SJCRH30 (cell line): ENCODE measurements around the gene LMNTD2. TPM values are rescaled to one million over a fixed set of nuclear protein-coding genes. Genes with fewer than 3 reads are reported as not detected.

ENCODE experiments used
- DNase-seq, 2 experiments: peaks; one replicate each; pipeline ENCODE4 v3.0.0-alpha.2; 2015 to 2020
- H3K27ac ChIP-seq: fragments of 250-450 bp; sonication (Bioruptor Pico); 2 replicates; pipeline ENCODE4 v1.5.1; 2020; ENCODE audit warnings: mild to moderate bottlenecking, moderate library complexity
- H3K27me3 ChIP-seq: fragments of 250-450 bp; sonication (Bioruptor Pico); 2 replicates; pipeline ENCODE4 v1.5.1; 2020; ENCODE audit warnings: mild to moderate bottlenecking, moderate library complexity
- H3K36me3 ChIP-seq: fragments of 250-450 bp; sonication (Bioruptor Pico); 2 replicates; pipeline ENCODE4 v1.5.1; 2020; ENCODE audit warnings: mild to moderate bottlenecking, moderate library complexity
- H3K4me1 ChIP-seq: fragments of 250-450 bp; sonication (Bioruptor Pico); 2 replicates; pipeline ENCODE4 v1.5.1; 2020; ENCODE audit warnings: mild to moderate bottlenecking, moderate library complexity
- H3K4me3 ChIP-seq: fragments of 250-450 bp; sonication (Bioruptor Pico); 2 replicates; pipeline ENCODE4 v1.5.1; 2020; ENCODE audit warnings: mild to moderate bottlenecking, moderate library complexity
- H3K9me3 ChIP-seq: fragments of 250-450 bp; sonication (Bioruptor Pico); replicated peaks from 2 replicates; pipeline ENCODE4 v1.5.1; 2020; ENCODE audit warnings: mild to moderate bottlenecking, moderate library complexity
- total RNA-seq: library from RNA; depleted of rRNA; stranded (reverse); fragments of >200 nt; shearing (Covaris generic); gene quantifications from 2 replicates; pipeline ENCODE4 v1.2.3, GENCODE V29; 2014; rRNA removed

Gene LMNTD2
- total RNA-seq, 1 experiment from 2014 or later, result 0.51 TPM

- no peak overlapping the region for H3K27ac ChIP-seq
- no peaks in the 10 kb centered on the region for H3K4me1 ChIP-seq
- DNase-seq, result no peak
- no peak overlapping the region for H3K4me3 ChIP-seq
- H3K27me3 ChIP-seq, result no peaks in the 10 kb centered on the region
- 0 out of 2 replicates have a peak, but pooled peaks cover 8% of the 10 kb centered on the region for H3K9me3 ChIP-seq
- peaks cover 13% of the 10 kb centered on the region; the same call in 1 of the 2 replicates for H3K36me3 ChIP-seq
These were observed 47.6 kb downstream of the LMNTD2 start for GRCh38 chr11:512761-513595.

- Histone ChIP-seq H3K27ac (no peak overlapping the region), H3K36me3 (peaks cover 13% of the 10 kb centered on the region; the same call in 1 of the 2 replicates), H3K4me3 (no peak overlapping the region), H3K9me3 (no peaks in the 10 kb centered on the region), H3K27me3 (no peaks in the 10 kb centered on the region), H3K4me1 (0 out of 2 replicates have a peak, but pooled peaks cover 3% of the 10 kb centered on the region)
- DNase-seq, result no peak
These were observed 51.6 kb downstream of the LMNTD2 start for GRCh38 chr11:508956-509355.

- no peaks in the 10 kb centered on the region for H3K27me3 ChIP-seq
- peak overlapping the region; percentile 95 for H3K4me3 ChIP-seq
- no peak for DNase-seq
- peaks cover 13% of the 10 kb centered on the region; the same call in 1 of the 2 replicates for H3K36me3 ChIP-seq
- H3K4me1 ChIP-seq, result 0 out of 2 replicates have a peak, but pooled peaks cover 3% of the 10 kb centered on the region
- H3K27ac ChIP-seq, result peak overlapping the region; percentile 19
- no peaks in the 10 kb centered on the region for H3K9me3 ChIP-seq
These were observed 52.6 kb downstream of the LMNTD2 start for GRCh38 chr11:507727-508515.

- Histone ChIP-seq H3K4me3 (peak within 1 kb of the TSS; percentile 95), H3K9me3 (no peaks in the 10 kb centered on the region), H3K27me3 (no peaks in the 10 kb centered on the region), H3K27ac (peak within 1 kb of the TSS; percentile 97), H3K36me3 (peaks cover 13% of the 10 kb centered on the region; the same call in 1 of the 2 replicates), H3K4me1 (0 out of 2 replicates have a peak, but pooled peaks cover 3% of the 10 kb centered on the region)
- DNase-seq, result peak; percentile 96 to 98
These were observed 53.4 kb downstream of the LMNTD2 start, which contains the start of gene RNH1 for GRCh38 chr11:506995-507726. Gene RNH1, minus strand, starts transcription at chr11:507242. Its CDS starts 5,080 bp downstream, at chr11:502162.

- no peaks in the 10 kb centered on the region for H3K27me3 ChIP-seq
- H3K4me1 ChIP-seq, result 0 out of 2 replicates have a peak, but pooled peaks cover 3% of the 10 kb centered on the region
- DNase-seq, result peak; percentile 97 to 98
- peak overlapping the region; percentile 95 for H3K4me3 ChIP-seq
- peak overlapping the region; percentile 97 for H3K27ac ChIP-seq
- peaks cover 17% of the 10 kb centered on the region; the same call in 1 of the 2 replicates for H3K36me3 ChIP-seq
- no peaks in the 10 kb centered on the region for H3K9me3 ChIP-seq
These were observed 54.1 kb downstream of the LMNTD2 start for GRCh38 chr11:506238-506994.

GRCh38 chr11:504994-505344 lies 55.6 kb downstream of the LMNTD2 start:
- no peaks in the 10 kb centered on the region for H3K27me3 ChIP-seq
- H3K27ac ChIP-seq, result no peak overlapping the region
- no peak for DNase-seq
- no peak overlapping the region for H3K4me3 ChIP-seq
- H3K9me3 ChIP-seq, result no peaks in the 10 kb centered on the region
- H3K4me1 ChIP-seq, result 0 out of 2 replicates have a peak, but pooled peaks cover 3% of the 10 kb centered on the region
- peaks cover 23% of the 10 kb centered on the region for H3K36me3 ChIP-seq

Other genes starting within 250 kb of the LMNTD2 start
- gene IFITM1, start 246.7 kb downstream of the LMNTD2 start, total RNA-seq, result 4.9 and 7.4 TPM in 2 replicates
- gene IFITM3, start 239.9 kb downstream of the LMNTD2 start, total RNA-seq, result 100 and 101 TPM in 2 replicates
- gene B4GALNT4, start 191.2 kb downstream of the LMNTD2 start, total RNA-seq, result 0.08 TPM in 1 of 2 replicates, not detected in the other
- 0.18 TPM in 1 of 2 replicates, not detected in the other for gene PKP3, start 166.5 kb downstream of the LMNTD2 start, total RNA-seq
- not detected in 2 replicates for gene SIGIRR, start 145.7 kb downstream of the LMNTD2 start, total RNA-seq
- 0.61 and 0.73 TPM in 2 replicates for gene ANO9, start 118.7 kb downstream of the LMNTD2 start, total RNA-seq
- 30.9 and 34.4 TPM in 2 replicates for gene PTDSS2, start 110.5 kb downstream of the LMNTD2 start, total RNA-seq
- gene RNH1, start 53.5 kb downstream of the LMNTD2 start, total RNA-seq, result 82.4 and 84.7 TPM in 2 replicates
- 75.7 and 80.1 TPM in 2 replicates for gene HRAS, start 25.2 kb downstream of the LMNTD2 start, total RNA-seq
- 0.08 and 0.20 TPM in 2 replicates for gene LRRC56, start 23.2 kb downstream of the LMNTD2 start, total RNA-seq
- 6.9 and 7.4 TPM in 2 replicates for gene RASSF7, start 232 bp upstream of the LMNTD2 start, total RNA-seq
- 30.8 and 34.3 TPM in 2 replicates for gene PHRF1, start 15.7 kb upstream of the LMNTD2 start, total RNA-seq
- 3.6 and 5.8 TPM in 2 replicates for gene IRF7, start 55.2 kb upstream of the LMNTD2 start, total RNA-seq
- gene CDHR5, start 64.2 kb upstream of the LMNTD2 start, total RNA-seq, result not detected in 2 replicates
- not detected in 2 replicates for gene SCT, start 66.4 kb upstream of the LMNTD2 start, total RNA-seq
- not detected in 2 replicates for gene DRD4, start 76.5 kb upstream of the LMNTD2 start, total RNA-seq
- gene DEAF1, start 134.5 kb upstream of the LMNTD2 start, total RNA-seq, result 26.6 and 33.6 TPM in 2 replicates
- 10.7 and 17.7 TPM in 2 replicates for gene TMEM80, start 135.1 kb upstream of the LMNTD2 start, total RNA-seq
- gene EPS8L2, start 145.5 kb upstream of the LMNTD2 start, total RNA-seq, result 12.7 and 18.5 TPM in 2 replicates
- 107 and 108 TPM in 2 replicates for gene TALDO1, start 186.7 kb upstream of the LMNTD2 start, total RNA-seq
- gene GATD1, start 216.7 kb upstream of the LMNTD2 start, total RNA-seq, result 28.9 and 39.9 TPM in 2 replicates
- gene CEND1, start 229.4 kb upstream of the LMNTD2 start, total RNA-seq, result 1.5 TPM in 2 replicates
- 20.2 and 22.4 TPM in 2 replicates for gene SLC25A22, start 237.5 kb upstream of the LMNTD2 start, total RNA-seq
- 18.3 and 21.2 TPM in 2 replicates for gene PIDD1, start 244.5 kb upstream of the LMNTD2 start, total RNA-seq
- 1,150 and 1,247 TPM in 2 replicates for gene RPLP2, start 249.2 kb upstream of the LMNTD2 start, total RNA-seq